ENCODE measurements around the gene DTX3L. TPM values are rescaled to one million over a fixed set of nuclear protein-coding genes. Genes with fewer than 3 reads are reported as not detected.

Gene DTX3L
- total and polyA plus RNA-seq, 9 of the 15 experiments (the other 6 are each of a cell fraction or from before 2014, with no cell fraction given) = 2.3 to 6.5 (median 3.0) TPM

DNA sequence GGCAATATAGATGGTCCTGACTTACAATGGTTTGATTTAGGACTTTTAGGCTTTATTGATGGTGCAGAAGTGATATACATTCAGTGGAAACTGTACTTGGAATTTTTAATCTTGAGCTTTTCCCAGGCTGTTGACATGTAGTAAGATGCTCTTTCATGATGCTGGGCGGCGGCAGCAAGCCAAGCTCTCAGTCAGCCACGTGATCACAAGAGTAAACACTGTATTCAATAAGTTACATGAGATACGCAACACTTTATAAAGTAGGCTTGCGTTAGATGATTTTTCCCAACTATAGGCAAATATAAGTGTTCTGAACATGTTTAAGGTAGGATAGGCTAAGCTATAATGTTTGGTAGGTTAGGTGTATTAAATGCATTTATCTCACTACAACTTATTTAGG, 18.0 kb upstream of the DTX3L start (continued):
- TF ChIP-seq, protein P1, sequence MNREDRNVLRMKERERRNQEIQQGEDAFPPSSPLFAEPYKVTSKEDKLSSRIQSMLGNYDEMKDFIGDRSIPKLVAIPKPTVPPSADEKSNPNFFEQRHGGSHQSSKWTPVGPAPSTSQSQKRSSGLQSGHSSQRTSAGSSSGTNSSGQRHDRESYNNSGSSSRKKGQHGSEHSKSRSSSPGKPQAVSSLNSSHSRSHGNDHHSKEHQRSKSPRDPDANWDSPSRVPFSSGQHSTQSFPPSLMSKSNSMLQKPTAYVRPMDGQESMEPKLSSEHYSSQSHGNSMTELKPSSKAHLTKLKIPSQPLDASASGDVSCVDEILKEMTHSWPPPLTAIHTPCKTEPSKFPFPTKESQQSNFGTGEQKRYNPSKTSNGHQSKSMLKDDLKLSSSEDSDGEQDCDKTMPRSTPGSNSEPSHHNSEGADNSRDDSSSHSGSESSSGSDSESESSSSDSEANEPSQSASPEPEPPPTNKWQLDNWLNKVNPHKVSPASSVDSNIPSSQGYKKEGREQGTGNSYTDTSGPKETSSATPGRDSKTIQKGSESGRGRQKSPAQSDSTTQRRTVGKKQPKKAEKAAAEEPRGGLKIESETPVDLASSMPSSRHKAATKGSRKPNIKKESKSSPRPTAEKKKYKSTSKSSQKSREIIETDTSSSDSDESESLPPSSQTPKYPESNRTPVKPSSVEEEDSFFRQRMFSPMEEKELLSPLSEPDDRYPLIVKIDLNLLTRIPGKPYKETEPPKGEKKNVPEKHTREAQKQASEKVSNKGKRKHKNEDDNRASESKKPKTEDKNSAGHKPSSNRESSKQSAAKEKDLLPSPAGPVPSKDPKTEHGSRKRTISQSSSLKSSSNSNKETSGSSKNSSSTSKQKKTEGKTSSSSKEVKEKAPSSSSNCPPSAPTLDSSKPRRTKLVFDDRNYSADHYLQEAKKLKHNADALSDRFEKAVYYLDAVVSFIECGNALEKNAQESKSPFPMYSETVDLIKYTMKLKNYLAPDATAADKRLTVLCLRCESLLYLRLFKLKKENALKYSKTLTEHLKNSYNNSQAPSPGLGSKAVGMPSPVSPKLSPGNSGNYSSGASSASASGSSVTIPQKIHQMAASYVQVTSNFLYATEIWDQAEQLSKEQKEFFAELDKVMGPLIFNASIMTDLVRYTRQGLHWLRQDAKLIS (CRISPR knock-in tag; IDR thresholded peaks at IDR 0.05) = no peak
- TF ChIP-seq SAFB (IDR thresholded peaks at IDR 0.05; ENCODE audit: borderline replicate concordance, low read depth, low read length) (no peak), BMI1 (IDR thresholded peaks at IDR 0.05; ENCODE audit: low read length) (no peak)

- in situ Hi-C loops (cut with MboI) (no loop called here), intact Hi-C loops (cut with micrococcal nuclease) (no loop called here)
- DNase-seq (ENCODE audit: extremely low read depth in 1 of 4, low spot score in 3 of 4) (no peak), ATAC-seq (no peak), FAIRE-seq (no peak)
- ChIA-PET POLR2A (no interaction called here), CTCF (ENCODE audit: low intra/inter-chr PET ratio) (no interaction called here)
- H3K4me1 ChIP-seq (replicated peaks in 1 of 2; ENCODE audit: control insufficient read depth in 2 of 2, insufficient read depth in 2 of 2, low read length in 2 of 2) = no peaks in the 10 kb centered on the region
- H3K4me3 ChIP-seq = no peak overlapping the region
- no peak overlapping the region for H3K27ac ChIP-seq (ENCODE audit: extremely low read depth, low read depth, low read length)
- no peaks in the 10 kb centered on the region for H3K9me3 ChIP-seq (replicated peaks; ENCODE audit: control insufficient read depth, insufficient read depth, low read depth, low read length)
- WGBS (ENCODE audit: insufficient coverage, low coverage, missing lambda C conversion rate) = 15% methylated on average over 3 of the region's 3 CpGs
- no peaks in the 10 kb centered on the region for H4K20me1 ChIP-seq (replicated peaks; ENCODE audit: control insufficient read depth, insufficient read depth, low read length)
- BruUV-seq (replicated peaks) = no TSS peak
- no peak overlapping the region for H2AFZ ChIP-seq (ENCODE audit: low read depth, low read length)
- no peak overlapping the region for H3K9ac ChIP-seq (ENCODE audit: insufficient read depth in 1 of 2, low read depth in 2 of 2, low read length in 2 of 2)
- H3K36me3 ChIP-seq (ENCODE audit: control insufficient read depth, insufficient read depth, low read length) = no peaks in the 10 kb centered on the region
- H3K9me1 ChIP-seq (ENCODE audit: control insufficient read depth, insufficient read depth, low read length) = no peaks in the 10 kb centered on the region
- no peaks in the 10 kb centered on the region for H3K27me3 ChIP-seq (ENCODE audit: control insufficient read depth in 2 of 2, insufficient read depth in 2 of 2, low read length in 2 of 2)
- H3K4me2 ChIP-seq (ENCODE audit: insufficient read depth, low read length) = no peak overlapping the region
- no peaks in the 10 kb centered on the region for H3K79me2 ChIP-seq (ENCODE audit: control insufficient read depth, insufficient read depth, low read length)
- no peak for TF ChIP-seq ZNF766 (CRISPR knock-in tag; conservative IDR thresholded peaks at IDR 0.05)
- TF ChIP-seq ZNF707 (CRISPR knock-in tag; conservative IDR thresholded peaks at IDR 0.05) = no peak
- TF ChIP-seq TEAD4 (IDR thresholded peaks at IDR 0.05; ENCODE audit: low read length) = no peak
- TF ChIP-seq TEAD4 (CRISPR knock-in tag; IDR thresholded peaks at IDR 0.05; ENCODE audit: borderline replicate concordance) = no peak
- TF ChIP-seq, protein P2, sequence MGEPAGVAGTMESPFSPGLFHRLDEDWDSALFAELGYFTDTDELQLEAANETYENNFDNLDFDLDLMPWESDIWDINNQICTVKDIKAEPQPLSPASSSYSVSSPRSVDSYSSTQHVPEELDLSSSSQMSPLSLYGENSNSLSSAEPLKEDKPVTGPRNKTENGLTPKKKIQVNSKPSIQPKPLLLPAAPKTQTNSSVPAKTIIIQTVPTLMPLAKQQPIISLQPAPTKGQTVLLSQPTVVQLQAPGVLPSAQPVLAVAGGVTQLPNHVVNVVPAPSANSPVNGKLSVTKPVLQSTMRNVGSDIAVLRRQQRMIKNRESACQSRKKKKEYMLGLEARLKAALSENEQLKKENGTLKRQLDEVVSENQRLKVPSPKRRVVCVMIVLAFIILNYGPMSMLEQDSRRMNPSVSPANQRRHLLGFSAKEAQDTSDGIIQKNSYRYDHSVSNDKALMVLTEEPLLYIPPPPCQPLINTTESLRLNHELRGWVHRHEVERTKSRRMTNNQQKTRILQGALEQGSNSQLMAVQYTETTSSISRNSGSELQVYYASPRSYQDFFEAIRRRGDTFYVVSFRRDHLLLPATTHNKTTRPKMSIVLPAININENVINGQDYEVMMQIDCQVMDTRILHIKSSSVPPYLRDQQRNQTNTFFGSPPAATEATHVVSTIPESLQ (CRISPR knock-in tag; IDR thresholded peaks at IDR 0.05) = no peak
- TF ChIP-seq, protein P3, sequence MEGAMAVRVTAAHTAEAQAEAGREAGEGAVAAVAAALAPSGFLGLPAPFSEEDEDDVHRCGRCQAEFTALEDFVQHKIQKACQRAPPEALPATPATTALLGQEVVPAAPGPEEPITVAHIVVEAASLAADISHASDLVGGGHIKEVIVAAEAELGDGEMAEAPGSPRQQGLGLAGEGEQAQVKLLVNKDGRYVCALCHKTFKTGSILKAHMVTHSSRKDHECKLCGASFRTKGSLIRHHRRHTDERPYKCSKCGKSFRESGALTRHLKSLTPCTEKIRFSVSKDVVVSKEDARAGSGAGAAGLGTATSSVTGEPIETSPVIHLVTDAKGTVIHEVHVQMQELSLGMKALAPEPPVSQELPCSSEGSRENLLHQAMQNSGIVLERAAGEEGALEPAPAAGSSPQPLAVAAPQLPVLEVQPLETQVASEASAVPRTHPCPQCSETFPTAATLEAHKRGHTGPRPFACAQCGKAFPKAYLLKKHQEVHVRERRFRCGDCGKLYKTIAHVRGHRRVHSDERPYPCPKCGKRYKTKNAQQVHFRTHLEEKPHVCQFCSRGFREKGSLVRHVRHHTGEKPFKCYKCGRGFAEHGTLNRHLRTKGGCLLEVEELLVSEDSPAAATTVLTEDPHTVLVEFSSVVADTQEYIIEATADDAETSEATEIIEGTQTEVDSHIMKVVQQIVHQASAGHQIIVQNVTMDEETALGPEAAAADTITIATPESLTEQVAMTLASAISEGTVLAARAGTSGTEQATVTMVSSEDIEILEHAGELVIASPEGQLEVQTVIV (CRISPR knock-in tag; IDR thresholded peaks at IDR 0.05; ENCODE audit: borderline replicate concordance) = no peak
- TF ChIP-seq, protein P4, sequence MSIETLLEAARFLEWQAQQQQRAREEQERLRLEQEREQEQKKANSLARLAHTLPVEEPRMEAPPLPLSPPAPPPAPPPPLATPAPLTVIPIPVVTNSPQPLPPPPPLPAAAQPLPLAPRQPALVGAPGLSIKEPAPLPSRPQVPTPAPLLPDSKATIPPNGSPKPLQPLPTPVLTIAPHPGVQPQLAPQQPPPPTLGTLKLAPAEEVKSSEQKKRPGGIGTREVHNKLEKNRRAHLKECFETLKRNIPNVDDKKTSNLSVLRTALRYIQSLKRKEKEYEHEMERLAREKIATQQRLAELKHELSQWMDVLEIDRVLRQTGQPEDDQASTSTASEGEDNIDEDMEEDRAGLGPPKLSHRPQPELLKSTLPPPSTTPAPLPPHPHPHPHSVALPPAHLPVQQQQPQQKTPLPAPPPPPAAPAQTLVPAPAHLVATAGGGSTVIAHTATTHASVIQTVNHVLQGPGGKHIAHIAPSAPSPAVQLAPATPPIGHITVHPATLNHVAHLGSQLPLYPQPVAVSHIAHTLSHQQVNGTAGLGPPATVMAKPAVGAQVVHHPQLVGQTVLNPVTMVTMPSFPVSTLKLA (conservative IDR thresholded peaks at IDR 0.05) = no peak
- TF ChIP-seq, protein P5, sequence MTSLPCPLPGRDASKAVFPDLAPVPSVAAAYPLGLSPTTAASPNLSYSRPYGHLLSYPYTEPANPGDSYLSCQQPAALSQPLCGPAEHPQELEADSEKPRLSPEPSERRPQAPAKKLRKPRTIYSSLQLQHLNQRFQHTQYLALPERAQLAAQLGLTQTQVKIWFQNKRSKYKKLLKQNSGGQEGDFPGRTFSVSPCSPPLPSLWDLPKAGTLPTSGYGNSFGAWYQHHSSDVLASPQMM (CRISPR knock-in tag; IDR thresholded peaks at IDR 0.05) = no peak
Measured at GRCh38 chr3:122548076-122548475, 16.1 kb upstream of the DTX3L start.

Measured in K562 (cell line).